ENCODE results near the gene NFATC2.
"Not testable (repeated sequence)": the region's sequence is repeated elsewhere in the genome, so short reads cannot be mapped to it uniquely, and the experiment has no call there.

Gene NFATC2

GRCh38 chr20:51482836-51483473 lies 59.6 kb downstream of the NFATC2 start (continued):
- TF ChIP-seq CSRNP3 (CRISPR knock-in tag; IDR thresholded peaks at IDR 0.05) (no peak), ZC3H10 (CRISPR knock-in tag; IDR thresholded peaks at IDR 0.05) (no peak)

GRCh38 chr20:51481341-51481914 lies 61.1 kb downstream of the NFATC2 start:
- no peak for ATAC-seq

GRCh38 chr20:51480507-51481270 lies 61.8 kb downstream of the NFATC2 start:
- ATAC-seq, result no peak
- no peak for TF ChIP-seq OSR1 (CRISPR knock-in tag; IDR thresholded peaks at IDR 0.05)
- no peak for TF ChIP-seq ZNF70 (CRISPR knock-in tag; IDR thresholded peaks at IDR 0.05)
- TF ChIP-seq CREB5 (CRISPR knock-in tag; IDR thresholded peaks at IDR 0.05; ENCODE audit: low read depth), result no peak
- no peak for TF ChIP-seq POU6F1 (CRISPR knock-in tag; IDR thresholded peaks at IDR 0.05; ENCODE audit: borderline replicate concordance, low read depth)

More at GRCh38 chr20:51481341-51481914, 61.1 kb downstream of the NFATC2 start:
- no peak for TF ChIP-seq SNAI2 (CRISPR knock-in tag; IDR thresholded peaks at IDR 0.05)
- no peak for TF ChIP-seq POU6F1 (CRISPR knock-in tag; IDR thresholded peaks at IDR 0.05; ENCODE audit: borderline replicate concordance, low read depth)
- no peak for TF ChIP-seq ZNF70 (CRISPR knock-in tag; IDR thresholded peaks at IDR 0.05)
- TF ChIP-seq ZFP30 (CRISPR knock-in tag; IDR thresholded peaks at IDR 0.05), result no peak

- ATAC-seq, result not testable (repeated sequence)
Measured at GRCh38 chr20:51476106-51476505, 66.4 kb downstream of the NFATC2 start.

GRCh38 chr20:51473771-51474170 lies 68.7 kb downstream of the NFATC2 start:
- no peak for TF ChIP-seq BACH2 (CRISPR knock-in tag; IDR thresholded peaks at IDR 0.05; ENCODE audit: borderline replicate concordance)
- TF ChIP-seq ZNF70 (CRISPR knock-in tag; IDR thresholded peaks at IDR 0.05), result no peak
- no peak for TF ChIP-seq GLIS3 (CRISPR knock-in tag; IDR thresholded peaks at IDR 0.05)
- no peak for TF ChIP-seq ISL1 (CRISPR knock-in tag; IDR thresholded peaks at IDR 0.05)
- no peak for TF ChIP-seq TSHZ2 (CRISPR knock-in tag; IDR thresholded peaks at IDR 0.05)

GRCh38 chr20:51473256-51473655 lies 69.3 kb downstream of the NFATC2 start:
- ATAC-seq, result no peak
- TF ChIP-seq PATZ1 (CRISPR knock-in tag; IDR thresholded peaks at IDR 0.05; ENCODE audit: borderline replicate concordance), result no peak
- no peak for TF ChIP-seq BACH2 (CRISPR knock-in tag; IDR thresholded peaks at IDR 0.05; ENCODE audit: borderline replicate concordance)
- no peak for TF ChIP-seq ISL1 (CRISPR knock-in tag; IDR thresholded peaks at IDR 0.05)
- no peak for TF ChIP-seq ZFP30 (CRISPR knock-in tag; IDR thresholded peaks at IDR 0.05)
- TF ChIP-seq ZNF8 (CRISPR knock-in tag; IDR thresholded peaks at IDR 0.05), result no peak
- no peak for TF ChIP-seq TOX (CRISPR knock-in tag; IDR thresholded peaks at IDR 0.05; ENCODE audit: borderline replicate concordance)
- no peak for TF ChIP-seq ZFP3 (CRISPR knock-in tag; IDR thresholded peaks at IDR 0.05)
- TF ChIP-seq TSHZ2 (CRISPR knock-in tag; IDR thresholded peaks at IDR 0.05), result no peak

More at GRCh38 chr20:51473771-51474170, 68.7 kb downstream of the NFATC2 start:
- no peak for ATAC-seq
